ENCODE measurements around the gene TRIM17.
A peak's percentile ranks its signal among the peaks of the same experiment; 100 is the strongest.

The TRIM17 gene

DNA sequence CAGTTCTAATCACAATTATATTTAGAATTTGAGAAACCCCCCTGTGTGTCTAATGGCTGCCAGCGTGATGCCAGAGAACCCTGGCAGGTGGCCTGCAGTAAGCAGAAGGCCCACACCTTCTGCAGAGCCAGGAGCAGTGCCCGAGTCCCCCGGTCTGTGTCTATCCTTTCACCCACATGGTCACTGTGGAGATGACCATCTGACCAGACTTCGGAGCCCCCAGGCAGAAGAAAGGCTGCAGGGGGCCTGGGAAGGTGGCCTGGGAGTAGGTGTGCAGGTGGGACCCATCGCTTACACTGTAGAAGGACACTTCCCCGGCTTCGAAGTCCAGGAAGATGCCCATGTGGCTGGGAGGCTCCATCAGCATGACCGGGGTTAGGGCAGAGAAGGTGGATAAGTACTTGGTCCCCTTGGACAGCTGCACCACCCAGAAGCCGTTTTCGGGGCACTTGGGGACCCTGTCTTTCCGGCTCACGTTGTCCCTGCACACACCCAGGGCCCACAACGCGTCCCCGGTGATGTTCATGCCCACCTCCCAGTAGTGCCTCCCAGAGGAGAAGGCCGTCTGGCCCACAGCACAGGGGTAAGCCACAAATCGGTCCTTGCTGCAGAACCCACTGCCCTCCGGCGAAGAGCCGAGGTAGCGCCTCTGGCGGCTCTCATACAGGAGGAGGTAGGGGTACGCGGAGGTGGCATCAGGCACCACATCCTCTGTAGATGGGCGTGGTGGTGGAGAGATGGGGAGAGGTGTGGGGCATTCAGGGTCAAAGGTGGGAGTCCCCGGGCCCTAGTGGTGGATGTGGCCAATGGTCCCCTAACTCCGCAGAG lies 8.4 kb downstream of the TRIM17 start:
- H3K36me3 ChIP-seq (ENCODE audit: insufficient read depth, low read length) = peaks cover 29% of the 10 kb centered on the region
- H4K20me1 ChIP-seq (ENCODE audit: insufficient read depth, low read length) = peaks cover 36% of the 10 kb centered on the region
- ATAC-seq (ENCODE audit: insufficient read depth, low read depth) (no peak), DNase-seq (no peak)
- peak overlapping the region; percentile 99 for H3K4me2 ChIP-seq (ENCODE audit: insufficient read depth, low read length)
- no peaks in the 10 kb centered on the region for H3K27me3 ChIP-seq (ENCODE audit: insufficient read depth, low read length, poor library complexity)
- H3K9ac ChIP-seq (ENCODE audit: low read depth, low read length) = peak overlapping the region; percentile 68
- H3K27ac ChIP-seq (ENCODE audit: low read length) = peak overlapping the region; percentile 63; the same call in 1 of the 2 replicates
- H3K4me3 ChIP-seq (ENCODE audit: low read depth in 1 of 2, low read length in 2 of 2) = peak overlapping the region in 1 of 2 experiments; percentile 77; a peak in 2 of 4 replicates
- TF ChIP-seq, protein P1, sequence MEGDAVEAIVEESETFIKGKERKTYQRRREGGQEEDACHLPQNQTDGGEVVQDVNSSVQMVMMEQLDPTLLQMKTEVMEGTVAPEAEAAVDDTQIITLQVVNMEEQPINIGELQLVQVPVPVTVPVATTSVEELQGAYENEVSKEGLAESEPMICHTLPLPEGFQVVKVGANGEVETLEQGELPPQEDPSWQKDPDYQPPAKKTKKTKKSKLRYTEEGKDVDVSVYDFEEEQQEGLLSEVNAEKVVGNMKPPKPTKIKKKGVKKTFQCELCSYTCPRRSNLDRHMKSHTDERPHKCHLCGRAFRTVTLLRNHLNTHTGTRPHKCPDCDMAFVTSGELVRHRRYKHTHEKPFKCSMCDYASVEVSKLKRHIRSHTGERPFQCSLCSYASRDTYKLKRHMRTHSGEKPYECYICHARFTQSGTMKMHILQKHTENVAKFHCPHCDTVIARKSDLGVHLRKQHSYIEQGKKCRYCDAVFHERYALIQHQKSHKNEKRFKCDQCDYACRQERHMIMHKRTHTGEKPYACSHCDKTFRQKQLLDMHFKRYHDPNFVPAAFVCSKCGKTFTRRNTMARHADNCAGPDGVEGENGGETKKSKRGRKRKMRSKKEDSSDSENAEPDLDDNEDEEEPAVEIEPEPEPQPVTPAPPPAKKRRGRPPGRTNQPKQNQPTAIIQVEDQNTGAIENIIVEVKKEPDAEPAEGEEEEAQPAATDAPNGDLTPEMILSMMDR (IDR thresholded peaks at IDR 0.05; ENCODE audit: borderline replicate concordance, extremely low read depth, low read length, poor library complexity, severe bottlenecking) = no peak
- no peak for TF ChIP-seq EZH2 (IDR thresholded peaks at IDR 0.05; ENCODE audit: borderline replicate concordance, low read depth, low read length, severe bottlenecking)
- peaks cover 50% of the 10 kb centered on the region for H3K79me2 ChIP-seq (ENCODE audit: insufficient read depth, low read length)
- no peaks in the 10 kb centered on the region for H3K9me3 ChIP-seq (ENCODE audit: insufficient read depth, low read length, severe bottlenecking)
- peaks cover 43% of the 10 kb centered on the region for H3K4me1 ChIP-seq (ENCODE audit: insufficient read depth, low read length)
- no peak overlapping the region for H2AFZ ChIP-seq (ENCODE audit: low read depth, low read length)

DNA sequence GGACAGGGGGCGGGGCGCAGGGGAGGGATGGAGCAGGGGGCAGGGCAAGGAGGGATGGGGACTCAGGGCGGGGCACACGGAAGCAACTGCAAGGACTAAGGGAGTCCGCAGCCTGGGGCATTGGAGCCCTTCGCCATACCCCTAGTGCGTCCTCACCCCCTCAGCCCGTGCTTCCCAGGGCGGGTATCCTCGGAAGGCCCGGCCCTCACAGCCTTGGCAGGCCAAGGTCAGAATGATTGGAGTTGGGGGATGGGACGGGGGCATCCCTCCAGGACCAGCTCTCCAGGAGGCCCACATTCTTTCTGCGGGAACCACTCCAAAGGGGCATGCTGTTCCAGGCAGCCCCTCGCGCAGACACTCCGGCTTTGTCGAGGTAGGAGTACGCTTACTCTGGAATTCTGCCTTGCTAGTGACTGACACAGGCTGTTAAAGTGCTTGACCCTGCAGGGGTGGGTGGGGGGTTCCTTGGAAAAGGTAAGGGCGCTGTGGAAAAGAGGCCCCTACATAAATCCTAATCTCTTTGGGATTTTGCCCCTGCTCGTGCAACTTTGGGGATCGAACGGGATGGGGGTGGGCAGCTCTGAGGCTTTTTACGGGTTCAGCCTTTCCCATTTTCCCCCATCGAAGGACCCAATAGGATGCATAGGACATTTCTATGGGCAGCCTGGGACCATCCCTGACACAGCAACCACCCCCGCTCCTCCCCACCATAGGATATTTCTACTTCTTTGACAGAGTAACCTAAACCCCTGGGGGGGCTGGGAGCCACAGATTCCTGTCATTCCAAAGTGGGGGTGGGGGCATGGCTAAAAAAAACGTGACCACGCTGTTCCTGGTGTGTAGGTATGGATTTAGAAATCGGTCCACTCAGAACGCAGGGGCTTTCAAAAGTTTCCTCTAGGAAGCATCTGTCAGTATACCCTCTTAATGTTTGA lies 9.3 kb downstream of the TRIM17 start:
- ATAC-seq (ENCODE audit: insufficient read depth, low read depth) = no peak
- Histone ChIP-seq H3K79me2 (ENCODE audit: insufficient read depth, low read length) (peaks cover 59% of the 10 kb centered on the region), H3K4me3 (ENCODE audit: low read depth in 1 of 2, low read length in 2 of 2) (peak overlapping the region; percentile 41 to 77)

DNA sequence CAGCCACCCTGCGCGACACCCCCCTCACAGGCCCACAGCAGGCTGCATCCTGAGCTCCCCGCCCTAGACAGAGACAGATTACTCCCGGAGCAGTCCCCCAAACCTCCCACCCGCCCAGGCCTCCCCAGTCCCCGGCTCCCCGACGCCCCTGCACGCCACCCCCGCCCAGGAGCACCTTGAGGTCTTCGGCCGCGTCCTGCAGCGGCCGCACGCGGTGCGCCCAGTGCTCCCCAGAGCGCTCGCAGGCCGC lies 10.8 kb downstream of the TRIM17 start:
- peaks cover 73% of the 10 kb centered on the region for H3K79me2 ChIP-seq (ENCODE audit: insufficient read depth, low read length)
- H2AFZ ChIP-seq (ENCODE audit: low read depth, low read length) = peak overlapping the region; percentile 84; the same call in 1 of the 2 replicates
- peaks cover 52% of the 10 kb centered on the region for H3K36me3 ChIP-seq (ENCODE audit: insufficient read depth, low read length)
- H3K9ac ChIP-seq (ENCODE audit: low read depth, low read length) = peak overlapping the region; percentile 89
- peaks cover 51% of the 10 kb centered on the region for H3K4me1 ChIP-seq (ENCODE audit: insufficient read depth, low read length)
- peaks cover 59% of the 10 kb centered on the region for H4K20me1 ChIP-seq (ENCODE audit: insufficient read depth, low read length)
- peak overlapping the region; percentile 77 to 85 for H3K4me3 ChIP-seq (ENCODE audit: low read depth in 1 of 2, low read length in 2 of 2)
- peak; percentile 38 for DNase-seq
- TF ChIP-seq, protein P1 (IDR thresholded peaks at IDR 0.05; ENCODE audit: borderline replicate concordance, extremely low read depth, low read length, poor library complexity, severe bottlenecking) = no peak
- no peak for TF ChIP-seq EZH2 (IDR thresholded peaks at IDR 0.05; ENCODE audit: borderline replicate concordance, low read depth, low read length, severe bottlenecking)
- H3K4me2 ChIP-seq (ENCODE audit: insufficient read depth, low read length) = peak overlapping the region; percentile 98
- peak overlapping the region; percentile 89 for H3K27ac ChIP-seq (ENCODE audit: low read length)
- H3K27me3 ChIP-seq (ENCODE audit: insufficient read depth, low read length, poor library complexity) = no peaks in the 10 kb centered on the region
- H3K9me3 ChIP-seq (ENCODE audit: insufficient read depth, low read length, severe bottlenecking) = no peaks in the 10 kb centered on the region
- ATAC-seq (ENCODE audit: insufficient read depth, low read depth) = peak; percentile 13

More for the DNA sequence above, 9.3 kb downstream of the TRIM17 start:
- Histone ChIP-seq H4K20me1 (ENCODE audit: insufficient read depth, low read length) (peaks cover 44% of the 10 kb centered on the region), H3K27me3 (ENCODE audit: insufficient read depth, low read length, poor library complexity) (no peaks in the 10 kb centered on the region), H3K9me3 (ENCODE audit: insufficient read depth, low read length, severe bottlenecking) (no peaks in the 10 kb centered on the region), H3K9ac (ENCODE audit: low read depth, low read length) (peak overlapping the region; percentile 68), H3K4me1 (ENCODE audit: insufficient read depth, low read length) (peaks cover 51% of the 10 kb centered on the region), H3K27ac (ENCODE audit: low read length) (peak overlapping the region; percentile 63), H3K36me3 (ENCODE audit: insufficient read depth, low read length) (peaks cover 38% of the 10 kb centered on the region), H3K4me2 (ENCODE audit: insufficient read depth, low read length) (peak overlapping the region; percentile 99), H2AFZ (ENCODE audit: low read depth, low read length) (peak overlapping the region; percentile 76)
- TF ChIP-seq EZH2 (IDR thresholded peaks at IDR 0.05; ENCODE audit: borderline replicate concordance, low read depth, low read length, severe bottlenecking) = no peak
- TF ChIP-seq, protein P1 (IDR thresholded peaks at IDR 0.05; ENCODE audit: borderline replicate concordance, extremely low read depth, low read length, poor library complexity, severe bottlenecking) = no peak
- DNase-seq = no peak
